DMS79 treated with DMSO at 0.1 percent for 48 hours (cell line): Measurements from ENCODE around the gene MOK.
A peak's percentile ranks its signal among the peaks of the same experiment; 100 is the strongest.
"Not testable (repeated sequence)": the region's sequence is repeated elsewhere in the genome, so short reads cannot be mapped to it uniquely, and the experiment has no call there.

Experiments used
- DNase-seq: peaks from one replicate; lab custom pipeline; 2025; lab: John Stamatoyannopoulos, UW

Gene MOK

GRCh38 chr14:102321456-102322422, 16.8 kb upstream of the MOK start:
- DNase-seq = no peak

DNA sequence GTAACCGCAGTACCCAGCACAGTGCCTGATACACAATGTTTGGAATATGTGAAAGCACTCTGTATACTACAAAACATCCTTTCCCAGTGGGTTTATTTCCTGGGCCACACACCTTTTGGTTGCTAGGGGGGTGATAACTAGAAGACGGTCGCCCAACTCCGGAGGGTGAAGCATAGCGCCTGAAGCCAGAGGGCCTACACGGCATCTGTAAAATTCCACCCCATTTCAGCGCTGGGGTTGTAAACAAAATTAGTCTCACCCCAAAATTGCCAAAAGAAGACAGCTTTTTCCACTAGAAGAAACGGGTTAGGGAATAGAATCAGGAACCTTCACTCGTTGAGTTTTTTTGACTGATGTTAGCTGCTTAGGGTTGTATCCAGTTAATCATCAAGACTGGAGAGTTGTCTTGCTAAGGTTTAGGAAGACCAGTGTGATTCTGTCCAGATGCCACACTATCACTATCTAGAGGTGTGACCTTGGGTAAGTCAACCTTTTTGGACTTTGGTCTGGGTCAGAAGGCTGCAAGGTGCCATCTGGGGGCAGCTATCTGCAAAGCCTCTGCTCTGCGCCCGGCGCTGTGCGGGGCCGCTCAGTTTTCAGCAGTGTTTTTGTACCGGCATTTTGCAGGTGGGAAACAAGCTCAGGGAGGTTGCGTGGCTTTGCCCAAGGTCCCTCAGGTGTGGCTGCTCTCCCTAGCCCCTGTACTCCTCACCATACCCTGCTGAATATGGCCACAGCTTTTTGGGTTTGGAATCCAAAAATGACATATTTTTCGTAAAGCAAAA, 15.9 kb upstream of the MOK start:
- DNase-seq = no peak

- DNase-seq = no peak
Measured at GRCh38 chr14:102320033-102320660, 15.2 kb upstream of the MOK start.

GRCh38 chr14:102319351-102320032, 14.5 kb upstream of the MOK start, which contains the start of gene ZNF839:
TSS of gene ZNF839 (plus strand) at chr14:102319746. CDS start at chr14:102319766, 20 bp downstream.
- DNase-seq = peak; percentile 92

- no peak for DNase-seq
Measured at GRCh38 chr14:102318781-102319276, 13.9 kb upstream of the MOK start.

DNA sequence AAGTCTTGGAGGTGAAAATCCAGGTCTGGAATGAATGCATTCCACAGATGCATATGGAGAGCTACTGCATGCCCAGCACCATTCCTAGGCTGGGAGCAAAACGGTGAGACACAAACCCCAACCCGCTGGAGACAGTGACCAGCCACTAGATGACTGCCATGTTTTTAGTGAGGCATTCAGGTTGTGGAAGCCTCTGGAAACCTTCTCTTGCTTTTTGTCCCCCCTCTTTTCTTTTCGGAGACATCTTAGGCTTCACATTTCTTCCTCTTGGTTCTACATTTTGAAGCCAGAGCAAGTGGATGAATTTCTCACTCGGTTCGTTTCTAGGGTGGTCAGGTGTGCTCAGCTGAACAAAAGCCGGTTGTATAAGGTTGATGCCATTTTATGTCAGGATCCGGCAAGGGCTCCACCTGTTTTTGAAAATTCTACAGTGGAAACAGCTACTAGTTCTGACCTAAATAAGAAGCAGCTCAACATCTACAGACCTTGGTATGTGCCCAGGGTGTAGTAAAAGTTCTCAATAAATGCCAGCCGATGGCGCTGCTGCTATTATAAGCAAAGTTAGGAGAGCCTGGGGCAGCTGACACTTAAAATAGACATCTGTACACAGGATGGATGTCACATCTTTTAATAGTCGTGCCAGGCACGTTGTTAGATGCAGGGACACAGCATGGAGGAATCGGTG, 12.7 kb upstream of the MOK start:
- DNase-seq = no peak

- DNase-seq = peak; percentile 97
Measured at GRCh38 chr14:102316743-102317563, 12.0 kb upstream of the MOK start.

DNA sequence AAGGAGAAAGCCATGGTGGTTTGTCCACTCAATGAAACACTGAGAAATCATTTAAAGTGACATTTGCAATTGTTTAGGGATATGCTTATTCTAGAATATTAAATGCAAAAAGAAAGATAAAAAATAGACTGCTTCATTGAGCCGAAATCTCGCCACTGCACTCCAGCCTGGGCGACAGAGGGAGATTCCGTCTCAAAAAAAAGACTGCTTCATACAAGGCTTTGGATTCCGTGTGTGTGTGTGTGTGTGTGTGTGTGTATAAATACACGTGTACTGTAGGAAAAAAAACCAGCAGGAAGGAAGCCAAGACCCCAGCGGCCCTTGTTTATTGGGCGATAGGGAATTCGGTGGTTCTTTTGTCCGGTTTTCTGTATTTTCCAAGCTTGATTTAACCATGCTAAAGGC, 11.4 kb upstream of the MOK start:
- DNase-seq = peak; percentile 89

DNA sequence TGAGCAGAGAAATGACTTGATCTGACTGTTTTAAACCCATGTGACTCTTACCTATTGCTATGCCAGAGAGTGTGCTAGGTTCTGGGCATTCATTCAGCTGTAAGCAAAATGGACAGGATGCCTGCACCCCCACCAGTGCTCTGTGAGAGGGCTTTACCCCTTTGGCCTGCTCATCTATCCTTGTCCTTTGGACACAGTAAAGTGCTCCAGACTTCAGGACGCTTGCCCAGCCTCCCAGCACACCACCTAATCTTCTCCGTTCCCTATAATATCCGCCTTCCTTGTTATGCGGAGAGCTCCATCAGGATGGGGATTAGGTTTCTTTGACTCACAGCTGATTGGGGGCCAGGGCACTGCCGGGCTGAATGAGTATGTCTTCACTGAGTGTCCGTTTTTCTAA, 10.2 kb upstream of the MOK start:
- DNase-seq = no peak

GRCh38 chr14:102314242-102315011, 9.5 kb upstream of the MOK start:
- DNase-seq = peak; percentile 90

GRCh38 chr14:102303664-102304063, 1.3 kb downstream of the MOK start:
- no peak for DNase-seq

DNA sequence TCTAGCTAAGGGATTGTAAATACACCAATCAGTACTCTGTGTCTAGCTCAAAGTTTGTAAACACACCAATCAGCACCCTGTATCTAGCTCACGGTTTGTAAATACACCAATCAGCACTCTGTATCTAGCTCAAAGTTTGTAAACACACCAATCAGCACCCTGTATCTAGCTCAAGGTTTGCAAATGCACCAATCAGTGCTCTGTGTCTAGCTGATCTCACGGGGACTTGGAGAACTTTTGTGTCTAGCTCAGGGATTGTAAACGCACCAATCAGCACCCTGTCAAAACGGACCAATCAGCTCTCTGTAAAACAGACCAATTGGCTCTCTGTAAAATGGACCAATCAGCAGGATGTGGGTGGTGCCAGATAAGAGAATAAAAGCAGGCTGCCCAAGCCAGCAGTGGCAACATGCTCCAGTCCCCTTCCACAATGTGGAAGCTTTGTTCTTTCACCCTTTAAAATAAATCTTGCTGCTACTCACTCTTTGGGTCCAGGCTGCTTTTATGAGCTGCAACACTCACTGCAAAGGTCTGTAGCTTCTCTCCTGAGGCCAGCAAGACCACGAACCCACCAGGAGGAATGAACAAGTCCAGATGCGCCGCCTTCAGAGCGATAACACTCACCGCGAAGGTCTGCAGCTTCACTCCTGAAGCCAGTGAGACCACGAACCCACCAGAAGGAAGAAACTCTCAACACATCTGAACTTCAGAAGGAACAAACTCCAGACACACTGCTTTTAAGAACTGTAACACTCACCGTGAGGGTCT, 6.5 kb downstream of the MOK start:
- not testable (repeated sequence) for DNase-seq

GRCh38 chr14:102297436-102298170, 7.4 kb downstream of the MOK start:
- DNase-seq = no peak

DNA sequence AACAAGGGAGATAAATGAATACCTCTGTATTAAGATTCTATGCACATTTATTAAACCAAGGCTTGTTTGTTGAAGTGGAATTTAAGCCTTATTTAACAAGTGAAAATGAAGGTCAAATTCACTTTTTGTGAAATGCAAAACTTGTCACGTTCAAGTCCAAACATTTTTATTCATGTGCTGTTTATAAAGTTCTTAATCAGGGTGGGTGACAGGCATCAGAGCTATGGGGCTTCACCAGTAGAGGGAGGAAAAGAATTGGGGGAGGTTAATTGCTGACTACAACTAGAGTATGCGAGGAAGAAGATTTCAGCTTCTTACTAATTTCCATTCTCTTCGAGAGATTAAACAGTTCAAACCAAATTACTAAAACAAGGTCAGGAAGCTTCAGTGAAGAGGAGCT, 9.7 kb downstream of the MOK start:
- DNase-seq = no peak

DNA sequence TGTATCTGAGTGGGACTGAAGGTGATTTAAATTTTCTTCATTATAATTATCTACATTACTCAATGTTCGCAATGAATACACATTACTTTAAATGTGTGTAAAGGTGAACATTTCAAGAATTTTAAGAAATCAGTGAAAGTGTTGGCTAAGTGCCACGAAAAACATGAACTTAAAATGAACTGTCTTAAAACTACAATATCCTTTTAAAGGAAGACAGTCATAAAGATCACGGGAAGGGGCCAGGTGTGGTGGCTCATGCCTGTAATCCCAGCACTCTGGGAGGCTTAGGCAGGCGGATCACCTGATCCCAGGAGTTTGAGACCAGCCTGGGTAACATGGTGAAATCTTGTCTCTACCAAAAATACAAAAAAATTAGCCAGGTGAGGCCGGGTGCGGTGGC, 11.2 kb downstream of the MOK start:
- no peak for DNase-seq

DNA sequence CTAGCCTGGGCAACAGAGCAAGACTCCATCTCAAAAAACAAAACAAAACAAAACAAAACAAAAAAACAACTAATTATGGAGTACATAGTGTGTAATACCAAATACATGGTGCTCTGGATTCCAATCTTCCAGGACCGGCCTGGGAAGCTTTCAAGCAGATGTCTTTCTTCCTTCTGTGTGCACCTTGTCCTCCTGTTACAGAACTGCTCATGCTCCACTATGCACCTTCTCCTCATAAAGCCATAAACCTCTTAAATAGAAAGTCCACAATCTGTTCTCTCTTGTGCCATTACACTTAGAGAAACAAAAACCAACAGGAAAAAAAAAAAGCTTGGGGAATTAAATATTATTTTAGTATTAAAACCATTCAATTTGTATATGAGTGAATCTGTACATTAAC, 12.5 kb downstream of the MOK start:
- DNase-seq = no peak

GRCh38 chr14:102288139-102288538, 16.8 kb downstream of the MOK start:
- DNase-seq = no peak

- DNase-seq = no peak
Measured at GRCh38 chr14:102285106-102285505, 19.9 kb downstream of the MOK start.
